ENCODE results near the gene AOPEP. TPM values are rescaled to one million over a fixed set of nuclear protein-coding genes. Genes with fewer than 3 reads are reported as not detected.

AOPEP gene
- total and polyA plus RNA-seq, 9 of the 15 experiments (the other 6 are each of a cell fraction or from before 2014, with no cell fraction given) = 4.5 to 19.3 (median 13.5) TPM

GRCh38 chr9:94802251-94802650, 75.8 kb downstream of the AOPEP start:
- H3K4me1 ChIP-seq (replicated peaks in 1 of 2; ENCODE audit: control insufficient read depth in 2 of 2, insufficient read depth in 2 of 2, low read length in 2 of 2) = no peaks in the 10 kb centered on the region; a peak in 2 of 5 replicates
- in situ Hi-C loops (cut with MboI) (no loop called here), intact Hi-C loops (cut with micrococcal nuclease) (loop anchor here (5.0 kb wide), 1 partner anchor 75 kb away; no protein-coding TSS in a partner anchor)
- no peak overlapping the region for H3K27ac ChIP-seq (ENCODE audit: extremely low read depth, low read depth, low read length)
- H3K9ac ChIP-seq (ENCODE audit: insufficient read depth in 1 of 2, low read depth in 2 of 2, low read length in 2 of 2) = no peak overlapping the region
- H3K4me2 ChIP-seq (ENCODE audit: insufficient read depth, low read length) = no peak overlapping the region
- no peaks in the 10 kb centered on the region for H3K9me3 ChIP-seq (replicated peaks; ENCODE audit: control insufficient read depth, insufficient read depth, low read depth, low read length)
- no peak for DNase-seq (ENCODE audit: extremely low read depth in 1 of 4, low spot score in 3 of 4)
- H3K4me3 ChIP-seq = no peak overlapping the region
- TF ChIP-seq ERF (CRISPR knock-in tag; IDR thresholded peaks at IDR 0.05) (no peak), CBX1 (IDR thresholded peaks at IDR 0.05; ENCODE audit: low read depth) (no peak), NCOA1 (IDR thresholded peaks at IDR 0.05; ENCODE audit: low read depth) (no peak), ZNF76 (CRISPR knock-in tag; IDR thresholded peaks at IDR 0.05; ENCODE audit: borderline replicate concordance) (no peak)
- no TSS peak for BruUV-seq (replicated peaks)
- CTCF ChIA-PET (ENCODE audit: low intra/inter-chr PET ratio) = no interaction called here
- WGBS (ENCODE audit: insufficient coverage, low coverage, missing lambda C conversion rate) = 100% methylated on average over 1 of the region's 1 CpG
- H4K20me1 ChIP-seq (replicated peaks; ENCODE audit: control insufficient read depth, insufficient read depth, low read length) = no peaks in the 10 kb centered on the region
- no peak for FAIRE-seq
- H2AFZ ChIP-seq (ENCODE audit: low read depth, low read length) = no peak overlapping the region
- POLR2A ChIA-PET = no interaction called here
- H3K9me1 ChIP-seq (ENCODE audit: control insufficient read depth, insufficient read depth, low read length) = no peaks in the 10 kb centered on the region
- ATAC-seq = no peak
- no peaks in the 10 kb centered on the region for H3K79me2 ChIP-seq (ENCODE audit: control insufficient read depth, insufficient read depth, low read length)
- H3K36me3 ChIP-seq (ENCODE audit: control insufficient read depth, insufficient read depth, low read length) = no peaks in the 10 kb centered on the region; the same call in 2 of the 3 replicates
- no peaks in the 10 kb centered on the region for H3K27me3 ChIP-seq (ENCODE audit: control insufficient read depth in 2 of 2, insufficient read depth in 2 of 2, low read length in 2 of 2)

- POLR2A ChIA-PET = interaction anchor here (1.3 kb wide), 1 partner anchor 21 kb away, joined by 5 read pairs; no protein-coding TSS in a partner anchor
- FAIRE-seq (no peak), DNase-seq (ENCODE audit: extremely low read depth in 1 of 4, low spot score in 3 of 4) (no peak), ATAC-seq (no peak)
- H3K9ac ChIP-seq (ENCODE audit: insufficient read depth in 1 of 2, low read depth in 2 of 2, low read length in 2 of 2) = no peak overlapping the region
- H3K9me3 ChIP-seq (replicated peaks; ENCODE audit: control insufficient read depth, insufficient read depth, low read depth, low read length) = no peaks in the 10 kb centered on the region
- no peak overlapping the region for H3K4me3 ChIP-seq
- H3K9me1 ChIP-seq (ENCODE audit: control insufficient read depth, insufficient read depth, low read length) = no peaks in the 10 kb centered on the region
- in situ Hi-C loops (cut with MboI) (no loop called here), intact Hi-C loops (cut with micrococcal nuclease) (loop anchor here (5.0 kb wide), 1 partner anchor 75 kb away; no protein-coding TSS in a partner anchor)
- 15% methylated on average over 3 of the region's 3 CpGs for WGBS (ENCODE audit: insufficient coverage, low coverage, missing lambda C conversion rate)
- BruUV-seq (replicated peaks) = no TSS peak
- no peak overlapping the region for H3K4me2 ChIP-seq (ENCODE audit: insufficient read depth, low read length)
- H3K79me2 ChIP-seq (ENCODE audit: control insufficient read depth, insufficient read depth, low read length) = no peaks in the 10 kb centered on the region
- peaks cover 3% of the 10 kb centered on the region; the same call in 1 of the 3 replicates for H3K36me3 ChIP-seq (ENCODE audit: control insufficient read depth, insufficient read depth, low read length)
- CTCF ChIA-PET (ENCODE audit: low intra/inter-chr PET ratio) = no interaction called here
- H2AFZ ChIP-seq (ENCODE audit: low read depth, low read length) = no peak overlapping the region
- no peaks in the 10 kb centered on the region; a peak in 2 of 5 replicates for H3K4me1 ChIP-seq (replicated peaks in 1 of 2; ENCODE audit: control insufficient read depth in 2 of 2, insufficient read depth in 2 of 2, low read length in 2 of 2)
- H3K27ac ChIP-seq (ENCODE audit: extremely low read depth, low read depth, low read length) = no peak overlapping the region
- no peaks in the 10 kb centered on the region for H4K20me1 ChIP-seq (replicated peaks; ENCODE audit: control insufficient read depth, insufficient read depth, low read length)
- no peaks in the 10 kb centered on the region for H3K27me3 ChIP-seq (ENCODE audit: control insufficient read depth in 2 of 2, insufficient read depth in 2 of 2, low read length in 2 of 2)
- TF ChIP-seq ZNF354B (CRISPR knock-in tag; IDR thresholded peaks at IDR 0.05) = no peak
- no peak for TF ChIP-seq ZNF324 (CRISPR knock-in tag; IDR thresholded peaks at IDR 0.05)
- TF ChIP-seq ZNF584 (CRISPR knock-in tag; IDR thresholded peaks at IDR 0.05; ENCODE audit: low read depth) = no peak
- TF ChIP-seq TRIM24 (IDR thresholded peaks at IDR 0.05) = no peak
- TF ChIP-seq FUS (optimal IDR thresholded peaks at IDR 0.05; ENCODE audit: low read depth, low read length) = no peak
- TF ChIP-seq RAD21 (CRISPR knock-in tag; conservative IDR thresholded peaks at IDR 0.05 in 1 of 2, IDR thresholded peaks at IDR 0.05 in 1 of 2) = no peak
- TF ChIP-seq PHF21A (IDR thresholded peaks at IDR 0.05; ENCODE audit: borderline replicate concordance, low read depth) = no peak
- no peak for TF ChIP-seq ZNF740 (CRISPR knock-in tag; IDR thresholded peaks at IDR 0.05)
- no peak for TF ChIP-seq ZNF740 (tag; IDR thresholded peaks at IDR 0.05)
- TF ChIP-seq, protein P1, sequence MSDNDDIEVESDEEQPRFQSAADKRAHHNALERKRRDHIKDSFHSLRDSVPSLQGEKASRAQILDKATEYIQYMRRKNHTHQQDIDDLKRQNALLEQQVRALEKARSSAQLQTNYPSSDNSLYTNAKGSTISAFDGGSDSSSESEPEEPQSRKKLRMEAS (CRISPR knock-in tag; IDR thresholded peaks at IDR 0.05) = no peak
Measured at GRCh38 chr9:94802793-94803192, 76.3 kb downstream of the AOPEP start.

All from K562 (cell line).